GM12892 (cell line): ENCODE measurements around the gene FBXO47.

Experiments
- POLR2A ChIP-seq: IDR thresholded peaks from 2 replicates; pipeline ENCODE4 v1.6.1; 2011; ENCODE audit warnings: low read depth, low read length, control low read depth
- POLR2AphosphoS5 ChIP-seq: IDR thresholded peaks from 2 replicates; pipeline ENCODE4 v1.6.1; 2011; ENCODE audit warnings: low read depth, low read length, control low read depth

- TF ChIP-seq POLR2A (no peak), POLR2AphosphoS5 (no peak)
These were observed 36.0 kb upstream of the FBXO47 start for GRCh38 chr17:39002991-39003715.
